WI38 (cell line): ENCODE measurements around the gene APOH.

Experiments
- H3K4me3 ChIP-seq: 2 replicates; pipeline ENCODE4 v1.5.1; 2011; ENCODE audit warnings: low read depth, mild to moderate bottlenecking, control low read depth, low read length
- TF ChIP-seq, protein P1 (sequence below): IDR thresholded peaks from 2 replicates; pipeline ENCODE4 v1.5.1; 2012; ENCODE audit warnings: low read depth, mild to moderate bottlenecking, control low read depth, low read length

The APOH gene

GRCh38 chr17:66235377-66235994, 6.3 kb upstream of the APOH start:
- TF ChIP-seq, protein P1, sequence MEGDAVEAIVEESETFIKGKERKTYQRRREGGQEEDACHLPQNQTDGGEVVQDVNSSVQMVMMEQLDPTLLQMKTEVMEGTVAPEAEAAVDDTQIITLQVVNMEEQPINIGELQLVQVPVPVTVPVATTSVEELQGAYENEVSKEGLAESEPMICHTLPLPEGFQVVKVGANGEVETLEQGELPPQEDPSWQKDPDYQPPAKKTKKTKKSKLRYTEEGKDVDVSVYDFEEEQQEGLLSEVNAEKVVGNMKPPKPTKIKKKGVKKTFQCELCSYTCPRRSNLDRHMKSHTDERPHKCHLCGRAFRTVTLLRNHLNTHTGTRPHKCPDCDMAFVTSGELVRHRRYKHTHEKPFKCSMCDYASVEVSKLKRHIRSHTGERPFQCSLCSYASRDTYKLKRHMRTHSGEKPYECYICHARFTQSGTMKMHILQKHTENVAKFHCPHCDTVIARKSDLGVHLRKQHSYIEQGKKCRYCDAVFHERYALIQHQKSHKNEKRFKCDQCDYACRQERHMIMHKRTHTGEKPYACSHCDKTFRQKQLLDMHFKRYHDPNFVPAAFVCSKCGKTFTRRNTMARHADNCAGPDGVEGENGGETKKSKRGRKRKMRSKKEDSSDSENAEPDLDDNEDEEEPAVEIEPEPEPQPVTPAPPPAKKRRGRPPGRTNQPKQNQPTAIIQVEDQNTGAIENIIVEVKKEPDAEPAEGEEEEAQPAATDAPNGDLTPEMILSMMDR, result no peak
- no peak overlapping the region for H3K4me3 ChIP-seq

GRCh38 chr17:66234611-66235010, 5.4 kb upstream of the APOH start:
- H3K4me3 ChIP-seq, result no peak overlapping the region
- TF ChIP-seq, protein P1, result no peak

DNA sequence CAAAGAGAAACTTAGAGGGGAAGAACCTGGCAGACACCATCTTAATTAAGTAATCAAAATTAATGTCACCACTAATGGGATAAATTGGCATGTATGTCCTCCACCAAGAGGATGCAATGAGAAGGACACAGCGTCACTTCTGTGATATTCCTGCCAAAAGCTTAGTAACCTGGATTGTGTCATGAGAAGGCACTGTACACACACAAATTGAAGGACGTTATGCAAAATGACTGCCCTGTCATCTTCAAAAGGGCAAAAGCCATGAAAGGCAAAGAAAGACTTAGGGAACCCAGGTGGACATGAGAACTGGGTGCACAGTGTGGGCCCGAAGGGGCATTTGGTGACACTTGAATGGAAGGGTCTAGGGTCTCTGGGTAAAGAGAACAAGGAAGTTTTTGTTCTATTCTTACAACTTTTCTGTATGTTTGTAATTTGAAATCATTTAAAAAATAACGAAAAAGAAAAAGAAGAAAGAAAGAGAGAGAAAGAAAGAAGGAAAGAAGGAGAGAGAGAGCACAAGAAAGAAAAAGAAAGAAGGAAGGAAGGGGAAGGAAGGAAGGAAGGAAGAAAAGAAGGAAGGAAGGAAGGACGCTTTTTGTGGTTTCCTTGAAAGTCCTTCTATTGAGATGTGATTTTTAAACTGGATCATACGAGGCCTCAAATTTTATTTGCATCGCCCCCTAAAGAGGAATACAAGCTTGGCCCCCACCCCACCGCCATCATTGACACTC, 4.0 kb upstream of the APOH start:
- no peak overlapping the region for H3K4me3 ChIP-seq
- TF ChIP-seq, protein P1, result no peak

- TF ChIP-seq, protein P1, result no peak
- H3K4me3 ChIP-seq, result no peak overlapping the region
Measured at GRCh38 chr17:66230922-66231591, 1.8 kb upstream of the APOH start.

DNA sequence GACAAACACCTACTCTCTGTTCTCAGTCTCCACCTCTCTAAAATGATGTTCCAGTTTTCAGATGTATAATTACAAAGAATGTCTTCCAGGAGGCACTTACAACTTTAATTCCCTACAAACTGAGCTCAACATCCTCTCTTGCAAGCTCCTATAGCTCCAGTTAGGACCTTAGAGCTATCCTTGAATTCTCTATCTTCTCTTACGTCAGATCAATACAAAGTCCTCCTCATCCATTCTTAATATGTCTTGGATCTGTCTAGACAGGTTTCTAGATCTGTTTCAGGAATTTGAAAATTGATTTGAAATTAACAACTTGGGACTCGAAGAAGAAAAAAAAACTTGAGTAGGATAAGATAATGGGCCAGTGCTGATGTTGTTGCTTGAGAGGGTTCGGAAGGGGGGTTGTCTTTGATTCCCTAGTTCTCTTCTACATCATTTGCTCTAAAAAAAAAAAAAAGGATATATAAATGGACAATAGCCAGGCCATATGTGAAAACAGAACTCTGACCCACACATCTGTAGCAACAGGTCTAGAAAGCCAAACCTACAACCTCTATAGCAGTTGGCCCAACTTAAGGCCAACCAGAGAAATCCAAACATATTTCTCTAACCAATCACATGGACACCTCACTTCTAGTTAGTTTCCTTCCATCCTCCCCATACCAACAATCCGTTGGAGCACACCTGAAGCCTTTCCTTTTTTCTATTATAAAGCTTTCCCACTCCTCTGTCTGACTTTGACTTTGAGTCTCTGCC, 746 bp upstream of the APOH start:
- no peak overlapping the region for H3K4me3 ChIP-seq
- TF ChIP-seq, protein P1, result no peak

DNA sequence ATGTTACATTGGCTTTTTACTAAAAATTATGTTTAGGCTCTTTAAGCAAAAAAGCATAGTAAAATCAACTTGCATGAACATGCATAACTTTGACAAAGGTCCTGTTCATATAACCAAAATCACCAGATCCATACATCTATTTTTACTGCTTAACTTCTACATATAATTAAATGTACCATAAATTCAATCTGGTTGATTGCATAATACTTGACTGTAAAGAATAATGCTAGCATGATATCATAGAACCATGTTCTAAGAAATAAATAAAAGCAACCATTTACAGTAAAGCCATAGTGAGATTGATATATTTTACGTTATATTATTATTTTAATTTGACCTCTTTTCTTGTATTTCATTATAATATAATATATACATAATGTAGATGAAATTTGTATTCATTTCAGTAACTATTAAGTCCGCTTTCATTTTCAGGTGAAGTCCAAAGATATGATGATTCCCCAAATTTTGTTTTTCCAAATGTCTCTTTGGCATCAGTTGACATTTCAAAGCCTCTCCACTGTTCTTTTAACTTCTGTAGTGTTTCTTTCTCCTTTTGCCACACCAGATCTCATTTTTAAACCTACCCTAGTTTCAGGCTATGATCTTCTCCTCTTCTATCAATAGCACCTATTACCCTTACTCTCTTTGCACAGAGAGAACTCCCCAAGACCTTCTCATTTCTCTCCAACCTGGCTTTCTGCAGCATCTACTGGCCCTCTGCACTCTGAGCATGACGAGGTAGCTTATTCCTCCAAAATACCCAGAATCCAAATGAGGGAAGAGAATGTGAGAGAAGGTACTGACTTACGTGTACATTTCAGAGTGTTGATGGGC, 1.8 kb downstream of the APOH start:
- no peak overlapping the region for H3K4me3 ChIP-seq
- TF ChIP-seq, protein P1, result no peak
